A549 (cell line): Measurements from ENCODE around the gene ASPG. TPM values are rescaled to one million over a fixed set of nuclear protein-coding genes. Genes with fewer than 3 reads are reported as not detected.

Source experiments
- ATAC-seq, 2 experiments: fragments of 200-7000 bp in 1 of 2; fragments of >200 bp in 1 of 2; cut with Nextera tagmentation in 1 of 2; cut with Tn5 transposase in 1 of 2; 3 replicates each; pipeline versions ENCODE4 v1.8.0 to v1.9.1; 2018 to 2020; ENCODE audit warnings: mild to moderate bottlenecking in 1 of 2, moderate library complexity in 1 of 2
- CTCF ChIA-PET: fragments of 300-600 bp; sonication (Branson Sonifier 250); formaldehyde crosslinking; extraction: SDS; loops from one replicate; lab custom pipeline; 2021; ENCODE audit warnings: antibody characterized with exemption, inconsistent platforms; lab: Yijun Ruan, JAX
- POLR2A ChIA-PET: fragments of 350-600 bp; formaldehyde crosslinking; extraction: SDS; loops from one replicate; lab custom pipeline; 2021; ENCODE audit warnings: antibody characterized with exemption, inconsistent platforms; lab: Yijun Ruan, JAX
- DNase-seq, 2 experiments: peaks; one replicate each; pipeline versions ENCODE4 v3.0.0 to v3.0.0-alpha.2; 2011 to 2016; ENCODE audit warnings: low read depth in 1 of 2, low spot score in 1 of 2
- FAIRE-seq: peaks from 2 replicates; lab custom pipeline; 2011; peaks lifted over from hg19 to GRCh38; lab: Jason Lieb, UNC
- H3K27ac ChIP-seq, 2 experiments: fragments of >200 bp; sonication (Bioruptor Twin); formaldehyde crosslinking; 3 replicates each; pipeline ENCODE4 v1.5.1; 2016 to 2017
- H3K4me1 ChIP-seq: fragments of >200 bp; sonication (Bioruptor Twin); formaldehyde crosslinking; 3 replicates; pipeline ENCODE4 v1.6.1; 2016
- H3K4me2 ChIP-seq: fragments of >200 bp; sonication (Bioruptor Twin); formaldehyde crosslinking; 3 replicates; pipeline ENCODE4 v1.6.1; 2016
- H3K4me3 ChIP-seq: fragments of >200 bp; sonication (Bioruptor Twin); formaldehyde crosslinking; 3 replicates; pipeline ENCODE4 v1.5.1; 2016
- H3K9me3 ChIP-seq: fragments of >200 bp; sonication (Bioruptor Twin); formaldehyde crosslinking; 3 replicates; pipeline ENCODE4 v1.6.1; 2016
- BHLHE40 ChIP-seq: IDR thresholded peaks from 2 replicates; pipeline ENCODE4 v1.6.1; 2012; ENCODE audit warnings: low read depth, low read length, inconsistent platforms
- CHD2 ChIP-seq: fragments of 150-350 bp; IDR thresholded peaks from 2 replicates; pipeline ENCODE4 v1.6.1; 2014; ENCODE audit warnings: low read length; ENCODE audit not compliant: partially characterized antibody
- EHMT2 ChIP-seq: fragments of 200-600 bp; sonication (generic); IDR thresholded peaks from 2 replicates; pipeline ENCODE4 v1.6.1; 2016; ENCODE audit warnings: antibody characterized with exemption, low read depth, mild to moderate bottlenecking, moderate library complexity
- ELK1 ChIP-seq: fragments of 150-350 bp; IDR thresholded peaks from 2 replicates; pipeline ENCODE4 v1.6.1; 2014; ENCODE audit warnings: low read depth, mild to moderate bottlenecking, low read length
- EP300 ChIP-seq, 2 experiments: fragments of >200 bp; sonication (Bioruptor Twin); formaldehyde crosslinking; IDR thresholded peaks; 2 replicates in 1 of 2; 3 replicates in 1 of 2; pipeline ENCODE4 v1.6.1; 2016 to 2017
- FOSB ChIP-seq: fragments of 250-450 bp; sonication (Bioruptor Pico); IDR thresholded peaks from 2 replicates; pipeline ENCODE4 v1.5.0; 2020; ENCODE audit warnings: mild to moderate bottlenecking, moderate library complexity
- HOXA7 ChIP-seq: fragments of 250-450 bp; sonication (Bioruptor Pico); IDR thresholded peaks from 2 replicates; pipeline ENCODE4 v1.5.0; 2020; ENCODE audit warnings: mild to moderate bottlenecking, moderate library complexity
- JUN ChIP-seq, 2 experiments: fragments of >200 bp; sonication (Bioruptor Twin); formaldehyde crosslinking; IDR thresholded peaks; 2 replicates in 1 of 2; 3 replicates in 1 of 2; pipeline ENCODE4 v1.6.1; 2016 to 2017
- KDM1A ChIP-seq: fragments of 200-600 bp; sonication (generic); IDR thresholded peaks from 2 replicates; pipeline ENCODE4 v1.6.1; 2016; ENCODE audit warnings: low read depth, mild to moderate bottlenecking
- KDM5A ChIP-seq: fragments of 200-600 bp; sonication (generic); IDR thresholded peaks from 2 replicates; pipeline ENCODE4 v1.6.1; 2016; ENCODE audit warnings: antibody characterized with exemption, mild to moderate bottlenecking
- NPAS2 ChIP-seq: fragments of 250-450 bp; sonication (Bioruptor Pico); IDR thresholded peaks from 2 replicates; pipeline ENCODE4 v1.8.0; 2022; ENCODE audit warnings: mild to moderate bottlenecking, moderate library complexity, borderline replicate concordance
- RARB ChIP-seq: fragments of 250-450 bp; sonication (Bioruptor Pico); IDR thresholded peaks from 2 replicates; pipeline ENCODE4 v1.8.0; 2021; ENCODE audit warnings: mild to moderate bottlenecking, moderate library complexity
- RCOR1 ChIP-seq: fragments of 150-350 bp; IDR thresholded peaks from 2 replicates; pipeline ENCODE4 v1.6.1; 2014; ENCODE audit warnings: antibody characterized with exemption, low read length, low read depth
- RFX5 ChIP-seq: fragments of 450-650 bp; IDR thresholded peaks from 2 replicates; pipeline ENCODE4 v1.7.1; 2014; ENCODE audit warnings: antibody characterized with exemption, mild to moderate bottlenecking, moderate library complexity
- RNF2 ChIP-seq: fragments of 200-600 bp; sonication (generic); IDR thresholded peaks from 2 replicates; pipeline ENCODE4 v1.6.1; 2016; ENCODE audit warnings: low read depth, mild to moderate bottlenecking, antibody characterized with exemption, moderate library complexity, borderline replicate concordance
- TFCP2L1 ChIP-seq: fragments of 250-450 bp; sonication (Bioruptor Pico); IDR thresholded peaks from 2 replicates; pipeline ENCODE4 v1.5.0; 2021; ENCODE audit warnings: mild to moderate bottlenecking
- TP53 ChIP-seq: fragments of 250-450 bp; sonication (Bioruptor Pico); IDR thresholded peaks from 2 replicates; pipeline ENCODE4 v1.5.0; 2021; ENCODE audit warnings: mild to moderate bottlenecking, moderate library complexity
- USF2 ChIP-seq: fragments of 450-650 bp; IDR thresholded peaks from 2 replicates; pipeline ENCODE4 v1.6.1; 2014; ENCODE audit warnings: antibody characterized with exemption
- WGBS: methylation state at CpG from one replicate; pipeline ENCODE4 v1.1.6; 2017; ENCODE audit errors: missing lambda C conversion rate; 5-methylcytosine and 5-hydroxymethylcytosine counted together
- polyA plus RNA-seq, 4 experiments: library from polyadenylated mRNA; depleted of rRNA in 3 of 4; stranded (reverse); fragments of >200 nt; fragmentation: RNase III in 1 of 4; extraction: RNeasy Plus Mini Kit Qiagen cat#74134 plus additional on column Dnase treatment in 1 of 4; gene quantifications; 2 replicates in 3 of 4; 3 replicates in 1 of 4; pipeline ENCODE4 v1.2.3, GENCODE V29; 2011 to 2017
- TF ChIP-seq, protein P1 (sequence below): IDR thresholded peaks from 2 replicates; pipeline ENCODE4 v1.6.1; 2012
- TF ChIP-seq, protein P2 (sequence below): fragments of 250-450 bp; sonication (Bioruptor Pico); IDR thresholded peaks from 2 replicates; pipeline ENCODE4 v1.5.0; 2020; ENCODE audit warnings: low read depth, mild to moderate bottlenecking, moderate library complexity

The ASPG gene
- polyA plus RNA-seq, 2 of the 4 experiments (the other 2 are of a cell fraction), result not detected

DNA sequence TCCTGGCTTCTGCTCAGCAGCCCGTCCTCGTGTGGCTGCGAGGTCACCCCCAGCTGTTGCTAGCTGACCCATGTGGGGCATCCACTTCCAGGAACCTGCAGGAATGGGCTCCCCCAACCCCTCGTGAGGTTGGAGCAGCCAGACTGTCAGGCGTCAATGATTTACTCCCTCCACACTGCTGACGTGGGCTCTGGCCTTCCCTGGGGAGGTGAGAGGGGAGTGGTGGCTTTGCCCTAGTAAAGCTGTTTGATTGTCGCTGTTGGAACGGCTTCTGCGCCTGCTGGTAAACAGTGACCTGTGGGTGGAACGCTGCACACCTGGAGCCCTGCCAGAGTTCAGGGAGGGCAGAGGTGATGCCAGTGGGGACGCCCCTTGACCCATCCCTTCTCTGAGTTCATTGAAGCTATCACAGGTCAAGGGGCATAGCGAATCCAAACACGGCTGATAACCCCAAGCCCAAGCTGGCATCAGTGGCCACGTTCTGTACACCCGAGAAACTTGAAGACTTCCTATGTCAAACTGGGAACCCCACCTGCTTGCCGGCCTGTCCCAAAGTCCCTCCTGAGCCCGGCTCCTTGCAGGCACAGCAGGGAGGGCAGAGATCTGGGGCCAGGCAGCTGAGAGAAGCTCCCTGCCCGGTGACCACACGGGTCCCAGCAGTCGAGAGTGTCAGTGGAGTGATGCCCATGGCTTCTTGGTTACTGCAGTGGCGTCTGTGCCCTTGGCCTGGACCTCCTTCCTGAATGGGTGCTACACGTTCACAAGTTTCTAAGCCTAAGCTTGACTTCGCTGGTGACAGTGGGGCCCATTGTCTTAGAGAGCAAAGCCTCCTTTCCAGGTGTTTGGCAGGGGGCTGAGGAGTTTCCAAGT, 2.7 kb downstream of the ASPG start:
- Histone ChIP-seq H3K4me3 (no peak overlapping the region), H3K9me3 (no peaks in the 10 kb centered on the region), H3K27ac (no peak overlapping the region), H3K4me1 (no peaks in the 10 kb centered on the region; the same call in 2 of the 3 replicates), H3K4me2 (no peak overlapping the region)
- no peak for ATAC-seq
- TF ChIP-seq HOXA7 (CRISPR knock-in tag) (no peak), USF2 (no peak), EHMT2 (no peak), FOSB (CRISPR knock-in tag) (no peak), RNF2 (no peak), RCOR1 (no peak), KDM5A (no peak), TFCP2L1 (CRISPR knock-in tag) (no peak), JUN (IDR thresholded peaks at IDR 0.05) (no peak), CHD2 (no peak), ELK1 (no peak), EP300 (IDR thresholded peaks at IDR 0.05) (no peak), KDM1A (no peak), NPAS2 (CRISPR knock-in tag) (no peak), BHLHE40 (no peak), TP53 (CRISPR knock-in tag) (no peak), RFX5 (no peak)
- TF ChIP-seq, protein P1, sequence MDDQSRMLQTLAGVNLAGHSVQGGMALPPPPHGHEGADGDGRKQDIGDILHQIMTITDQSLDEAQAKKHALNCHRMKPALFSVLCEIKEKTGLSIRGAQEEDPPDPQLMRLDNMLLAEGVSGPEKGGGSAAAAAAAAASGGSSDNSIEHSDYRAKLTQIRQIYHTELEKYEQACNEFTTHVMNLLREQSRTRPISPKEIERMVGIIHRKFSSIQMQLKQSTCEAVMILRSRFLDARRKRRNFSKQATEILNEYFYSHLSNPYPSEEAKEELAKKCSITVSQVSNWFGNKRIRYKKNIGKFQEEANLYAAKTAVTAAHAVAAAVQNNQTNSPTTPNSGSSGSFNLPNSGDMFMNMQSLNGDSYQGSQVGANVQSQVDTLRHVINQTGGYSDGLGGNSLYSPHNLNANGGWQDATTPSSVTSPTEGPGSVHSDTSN, result no peak
- TF ChIP-seq, protein P2, sequence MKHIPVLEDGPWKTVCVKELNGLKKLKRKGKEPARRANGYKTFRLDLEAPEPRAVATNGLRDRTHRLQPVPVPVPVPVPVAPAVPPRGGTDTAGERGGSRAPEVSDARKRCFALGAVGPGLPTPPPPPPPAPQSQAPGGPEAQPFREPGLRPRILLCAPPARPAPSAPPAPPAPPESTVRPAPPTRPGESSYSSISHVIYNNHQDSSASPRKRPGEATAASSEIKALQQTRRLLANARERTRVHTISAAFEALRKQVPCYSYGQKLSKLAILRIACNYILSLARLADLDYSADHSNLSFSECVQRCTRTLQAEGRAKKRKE (CRISPR knock-in tag), result no peak
- POLR2A ChIA-PET, result interaction anchor here (0.6 kb wide), 1 partner anchor 533 kb away, joined by 3 read pairs; no protein-coding TSS in a partner anchor
- 67% methylated on average over 14 of the region's 23 CpGs for WGBS
- no peak for FAIRE-seq
- CTCF ChIA-PET, result interaction anchor here (0.6 to 4.7 kb wide), 8 partner anchors 8 to 552 kb away, joined by 3 to 41 read pairs (median 4); no protein-coding TSS in a partner anchor
- no peak for DNase-seq

DNA sequence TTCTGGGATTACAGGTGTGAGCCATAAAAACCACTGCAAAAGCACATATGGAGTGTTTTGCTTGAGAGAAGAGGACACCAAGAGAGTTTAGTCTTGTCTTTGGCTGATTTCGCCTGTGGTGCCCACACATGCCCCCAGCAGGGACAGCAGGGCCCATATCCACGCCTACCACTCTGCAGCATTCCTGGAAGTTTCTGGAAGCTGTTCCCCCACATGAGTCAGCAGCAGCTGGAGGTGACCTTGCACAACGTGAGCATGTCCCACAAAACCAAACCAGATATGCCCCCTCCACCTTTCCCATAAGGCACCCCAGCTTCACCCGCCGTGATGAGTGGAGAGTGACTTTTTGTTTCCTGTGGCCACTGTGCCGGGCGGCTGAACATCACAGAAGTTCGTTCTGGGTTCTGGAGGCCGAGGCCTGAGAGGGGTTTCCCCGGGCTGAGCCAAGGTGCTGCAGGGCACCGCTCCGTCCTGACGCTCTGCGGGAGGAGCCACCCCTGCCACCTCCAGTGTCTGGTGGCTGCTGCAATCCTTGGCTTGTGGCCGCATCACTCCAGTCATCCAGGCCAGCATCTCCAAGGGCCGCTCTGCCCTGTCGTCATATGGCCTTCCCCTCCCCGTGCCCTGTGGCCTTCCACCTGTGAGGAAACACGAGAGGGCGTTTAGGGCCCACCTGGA, 4.7 kb downstream of the ASPG start:
- no peaks in the 10 kb centered on the region for H3K9me3 ChIP-seq
- TF ChIP-seq RARB (CRISPR knock-in tag), result no peak
- no peak overlapping the region for H3K4me3 ChIP-seq
- H3K4me1 ChIP-seq, result peaks cover 5% of the 10 kb centered on the region; the same call in 2 of the 3 replicates
- ChIA-PET POLR2A (no interaction called here), CTCF (interaction anchor here (4.7 kb wide), 1 partner anchor 13 kb away, joined by 41 read pairs; no protein-coding TSS in a partner anchor)
- 76% methylated on average over 20 of the region's 20 CpGs for WGBS
- H3K27ac ChIP-seq, result no peak overlapping the region
- no peak for ATAC-seq
- no peak for FAIRE-seq
- H3K4me2 ChIP-seq, result no peak overlapping the region
- no peak for DNase-seq
